GM18526 (cell line): ENCODE measurements around the gene UBE2G2.

ENCODE experiments used
- POLR2A ChIP-seq: IDR thresholded peaks from 3 replicates; pipeline ENCODE4 v1.6.1; 2011; ENCODE audit not compliant: insufficient read length; ENCODE audit errors: extremely low read depth

The UBE2G2 gene

GRCh38 chr21:44767834-44768831 lies 33.5 kb downstream of the UBE2G2 start:
- no peak for TF ChIP-seq POLR2A

GRCh38 chr21:44766818-44767354 lies 34.7 kb downstream of the UBE2G2 start:
- no peak for TF ChIP-seq POLR2A

- TF ChIP-seq POLR2A: no peak
Observed at GRCh38 chr21:44766014-44766817, 35.4 kb downstream of the UBE2G2 start.

DNA sequence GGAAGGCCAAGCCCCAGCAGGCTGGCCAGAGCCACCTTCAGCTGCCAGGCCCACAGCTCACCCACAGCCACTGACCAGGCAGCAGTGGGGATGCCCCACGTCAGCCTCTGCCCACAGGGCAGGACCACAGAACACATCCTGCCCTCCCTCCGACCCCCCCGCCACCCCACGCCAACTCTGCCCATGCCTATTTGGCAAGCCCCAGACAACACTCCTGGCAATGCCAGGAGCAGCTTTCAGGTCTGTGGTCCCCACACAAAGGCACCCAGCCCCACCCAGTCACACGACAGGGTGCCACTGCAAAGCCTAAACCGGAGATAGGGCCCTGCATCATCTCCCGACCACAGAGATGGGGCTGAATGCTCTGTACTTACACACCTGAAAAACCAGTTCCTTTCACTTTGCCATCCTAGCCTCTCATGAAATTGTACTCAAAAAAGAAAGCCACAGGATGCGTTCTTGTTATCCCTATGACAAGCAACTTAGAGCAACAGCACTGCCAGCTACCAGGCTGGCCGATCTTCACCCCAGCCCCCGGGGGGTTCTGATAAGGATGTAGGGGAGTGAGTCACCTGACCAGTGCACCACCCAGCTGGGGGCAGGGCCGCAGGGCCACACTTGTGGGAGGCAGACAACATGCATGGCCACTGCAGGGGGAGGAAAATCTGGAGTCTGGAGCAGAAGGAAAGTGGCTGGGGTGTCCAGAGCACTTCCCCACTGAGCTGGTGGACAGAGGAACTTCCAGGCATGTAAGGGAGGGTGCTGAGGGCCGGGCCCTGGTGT lies 36.2 kb downstream of the UBE2G2 start:
- TF ChIP-seq POLR2A: no peak

GRCh38 chr21:44764319-44765230 lies 37.0 kb downstream of the UBE2G2 start:
- TF ChIP-seq POLR2A: no peak

DNA sequence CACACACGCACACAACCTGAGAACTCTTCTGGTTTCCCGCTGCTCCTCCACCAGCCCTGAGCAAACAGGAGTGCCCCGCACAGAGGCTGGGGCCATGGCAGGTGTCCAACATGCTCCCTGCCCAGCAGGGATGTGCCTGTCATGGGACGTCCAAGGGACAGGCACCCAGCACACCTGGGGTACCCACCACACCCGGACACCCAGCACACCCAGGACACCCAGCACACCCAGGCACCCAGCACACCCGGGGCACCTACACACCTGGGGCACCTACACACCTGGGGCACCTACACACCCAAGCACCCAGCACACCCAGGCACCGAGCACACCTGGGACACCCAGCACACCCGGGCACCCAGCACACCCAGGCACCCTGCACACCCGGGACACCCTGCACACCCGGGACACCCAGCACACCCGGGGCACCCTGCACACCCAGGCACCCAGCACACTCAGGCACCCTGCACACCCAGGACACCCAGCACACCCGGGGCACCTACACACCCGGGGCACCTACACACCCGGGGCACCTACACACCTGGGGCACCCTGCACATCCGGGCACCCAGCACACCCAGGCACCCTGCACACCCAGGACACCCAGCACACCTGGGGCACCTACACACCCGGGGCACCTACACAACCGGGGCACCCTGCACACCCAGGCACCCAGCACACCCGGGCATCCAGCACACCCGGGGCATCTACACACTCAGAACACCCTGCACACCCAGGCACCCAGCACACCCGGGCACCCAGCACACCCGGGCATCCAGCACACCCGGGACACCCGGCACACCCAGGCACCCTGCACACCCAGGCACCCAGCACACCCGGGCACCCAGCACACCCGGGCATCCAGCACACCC lies 37.9 kb downstream of the UBE2G2 start:
- TF ChIP-seq POLR2A: no peak

DNA sequence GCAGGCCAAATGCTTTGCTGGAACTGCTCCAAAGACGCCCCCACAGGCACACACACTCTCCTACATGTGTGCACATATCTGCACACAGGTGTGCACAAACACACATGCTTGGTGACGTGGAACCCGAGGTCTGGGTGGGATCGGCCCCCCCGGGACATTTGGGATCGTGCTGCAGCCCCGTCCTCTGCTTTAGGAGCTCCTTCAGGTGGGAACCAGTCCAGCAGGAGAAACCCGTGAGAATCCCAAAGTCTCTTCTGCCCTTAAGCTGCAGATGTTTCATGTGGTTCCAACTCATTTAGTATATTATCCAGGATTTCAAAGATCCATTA lies 38.6 kb downstream of the UBE2G2 start:
- TF ChIP-seq POLR2A: no peak

GRCh38 chr21:44762221-44763049 lies 39.2 kb downstream of the UBE2G2 start:
- TF ChIP-seq POLR2A: no peak

GRCh38 chr21:44761747-44762208 lies 39.8 kb downstream of the UBE2G2 start:
- no peak for TF ChIP-seq POLR2A

- TF ChIP-seq POLR2A: no peak
Observed at GRCh38 chr21:44761011-44761729, 40.5 kb downstream of the UBE2G2 start.

DNA sequence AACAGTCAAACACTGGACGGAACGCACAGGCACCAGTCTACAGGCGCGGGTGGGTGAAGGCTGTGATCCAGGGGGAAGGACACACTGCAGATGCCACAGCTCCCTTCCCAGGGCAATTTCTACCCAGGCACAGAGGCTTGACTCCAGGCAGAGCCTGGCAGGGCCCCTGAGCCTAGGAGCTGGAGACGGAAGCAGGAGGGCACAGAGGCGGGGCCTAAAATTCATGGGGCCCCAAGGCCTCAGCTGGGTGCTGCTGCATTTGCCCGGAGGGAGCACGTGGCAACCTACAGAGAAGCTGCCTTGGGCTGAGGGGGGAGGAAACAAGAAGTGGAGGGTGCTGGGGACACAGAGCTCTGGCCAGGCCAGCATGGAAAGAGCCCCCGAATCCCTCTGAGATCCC lies 41.2 kb downstream of the UBE2G2 start:
- no peak for TF ChIP-seq POLR2A

- TF ChIP-seq POLR2A: no peak
Observed at GRCh38 chr21:44759628-44760285, 41.9 kb downstream of the UBE2G2 start.
